ENCODE data around the gene HSPD1.
"Not testable (repeated sequence)": the region's sequence is repeated elsewhere in the genome, so short reads cannot be mapped to it uniquely, and the experiment has no call there.

The HSPD1 gene

DNA sequence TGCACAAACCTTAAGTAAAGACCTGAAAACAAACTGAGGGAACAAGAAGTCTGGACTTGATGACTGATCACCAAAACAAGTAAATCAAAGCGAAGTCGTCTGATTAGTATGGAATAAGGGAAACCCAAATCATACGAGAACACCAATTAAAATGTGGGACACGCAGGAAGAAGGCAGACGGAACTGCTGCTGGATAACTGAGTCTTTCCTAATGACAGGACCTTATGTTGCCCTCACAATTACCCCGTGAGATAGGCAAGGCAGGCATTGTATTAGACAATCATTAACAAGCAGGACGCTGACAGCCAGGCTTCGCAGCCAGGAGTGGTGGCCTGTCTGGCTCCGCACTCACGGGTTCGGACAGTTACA lies 46.9 kb downstream of the HSPD1 start:
- no peak for DNase-seq
- Histone ChIP-seq H3K9me3 (ENCODE audit: insufficient read depth, low read length, severe bottlenecking) (no peaks in the 10 kb centered on the region), H3K27me3 (ENCODE audit: insufficient read depth, low read length, poor library complexity) (no peaks in the 10 kb centered on the region), H3K9ac (ENCODE audit: low read depth, low read length) (peak overlapping the region; percentile 65), H3K79me2 (ENCODE audit: insufficient read depth, low read length) (peaks cover 50% of the 10 kb centered on the region), H3K4me2 (ENCODE audit: insufficient read depth, low read length) (peak overlapping the region; percentile 81), H2AFZ (ENCODE audit: low read depth, low read length) (peak overlapping the region; percentile 84), H3K27ac (ENCODE audit: low read length) (peak overlapping the region; percentile 94), H3K36me3 (ENCODE audit: insufficient read depth, low read length) (no peaks in the 10 kb centered on the region), H3K4me3 (ENCODE audit: low read depth in 1 of 2, low read length in 2 of 2) (peak overlapping the region; percentile 27 to 76), H3K4me1 (ENCODE audit: insufficient read depth, low read length) (peaks cover 37% of the 10 kb centered on the region), H4K20me1 (ENCODE audit: insufficient read depth, low read length) (peaks cover 19% of the 10 kb centered on the region; the same call in 1 of the 2 replicates)
- TF ChIP-seq EZH2 (IDR thresholded peaks at IDR 0.05; ENCODE audit: borderline replicate concordance, low read depth, low read length, severe bottlenecking): no peak
- TF ChIP-seq, protein P1, sequence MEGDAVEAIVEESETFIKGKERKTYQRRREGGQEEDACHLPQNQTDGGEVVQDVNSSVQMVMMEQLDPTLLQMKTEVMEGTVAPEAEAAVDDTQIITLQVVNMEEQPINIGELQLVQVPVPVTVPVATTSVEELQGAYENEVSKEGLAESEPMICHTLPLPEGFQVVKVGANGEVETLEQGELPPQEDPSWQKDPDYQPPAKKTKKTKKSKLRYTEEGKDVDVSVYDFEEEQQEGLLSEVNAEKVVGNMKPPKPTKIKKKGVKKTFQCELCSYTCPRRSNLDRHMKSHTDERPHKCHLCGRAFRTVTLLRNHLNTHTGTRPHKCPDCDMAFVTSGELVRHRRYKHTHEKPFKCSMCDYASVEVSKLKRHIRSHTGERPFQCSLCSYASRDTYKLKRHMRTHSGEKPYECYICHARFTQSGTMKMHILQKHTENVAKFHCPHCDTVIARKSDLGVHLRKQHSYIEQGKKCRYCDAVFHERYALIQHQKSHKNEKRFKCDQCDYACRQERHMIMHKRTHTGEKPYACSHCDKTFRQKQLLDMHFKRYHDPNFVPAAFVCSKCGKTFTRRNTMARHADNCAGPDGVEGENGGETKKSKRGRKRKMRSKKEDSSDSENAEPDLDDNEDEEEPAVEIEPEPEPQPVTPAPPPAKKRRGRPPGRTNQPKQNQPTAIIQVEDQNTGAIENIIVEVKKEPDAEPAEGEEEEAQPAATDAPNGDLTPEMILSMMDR (IDR thresholded peaks at IDR 0.05; ENCODE audit: borderline replicate concordance, extremely low read depth, low read length, poor library complexity, severe bottlenecking): no peak
- ATAC-seq (ENCODE audit: insufficient read depth, low read depth): no peak

DNA sequence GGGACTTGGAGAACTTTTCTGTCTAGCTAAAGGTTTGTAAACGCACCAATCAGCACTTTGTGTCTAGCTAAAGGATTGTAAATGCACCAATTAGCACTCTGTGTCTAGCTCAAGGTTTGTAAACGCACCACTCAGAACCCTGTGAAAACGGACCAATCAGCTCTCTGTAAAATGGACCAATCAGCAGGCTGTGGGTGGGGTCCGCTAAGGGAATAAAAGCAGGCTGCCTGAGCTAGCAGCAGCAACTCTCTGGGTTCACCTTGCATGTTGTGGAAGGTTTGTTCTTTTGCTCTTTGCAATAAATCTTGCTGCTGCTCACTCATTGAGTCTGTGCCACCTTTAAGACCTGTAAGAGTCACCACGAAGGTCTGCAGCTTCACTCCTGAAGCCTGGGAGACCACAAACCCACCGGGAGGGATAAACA lies 48.7 kb downstream of the HSPD1 start:
- not testable (repeated sequence) for H3K9ac ChIP-seq (ENCODE audit: low read depth, low read length); ATAC-seq (ENCODE audit: insufficient read depth, low read depth); H3K27ac ChIP-seq (ENCODE audit: low read length); H3K4me2 ChIP-seq (ENCODE audit: insufficient read depth, low read length); H3K27me3 ChIP-seq (ENCODE audit: insufficient read depth, low read length, poor library complexity); H3K9me3 ChIP-seq (ENCODE audit: insufficient read depth, low read length, severe bottlenecking); H3K36me3 ChIP-seq (ENCODE audit: insufficient read depth, low read length); H3K4me3 ChIP-seq (ENCODE audit: low read depth in 1 of 2, low read length in 2 of 2)
- DNase-seq: peak; percentile 50
- H4K20me1 ChIP-seq (ENCODE audit: insufficient read depth, low read length): peaks cover 14% of the 10 kb centered on the region; the same call in 1 of the 2 replicates
- H2AFZ ChIP-seq (ENCODE audit: low read depth, low read length): peak overlapping the region; percentile 70
- peaks cover 33% of the 10 kb centered on the region for H3K79me2 ChIP-seq (ENCODE audit: insufficient read depth, low read length)
- H3K4me1 ChIP-seq (ENCODE audit: insufficient read depth, low read length): peaks cover 36% of the 10 kb centered on the region

DNA sequence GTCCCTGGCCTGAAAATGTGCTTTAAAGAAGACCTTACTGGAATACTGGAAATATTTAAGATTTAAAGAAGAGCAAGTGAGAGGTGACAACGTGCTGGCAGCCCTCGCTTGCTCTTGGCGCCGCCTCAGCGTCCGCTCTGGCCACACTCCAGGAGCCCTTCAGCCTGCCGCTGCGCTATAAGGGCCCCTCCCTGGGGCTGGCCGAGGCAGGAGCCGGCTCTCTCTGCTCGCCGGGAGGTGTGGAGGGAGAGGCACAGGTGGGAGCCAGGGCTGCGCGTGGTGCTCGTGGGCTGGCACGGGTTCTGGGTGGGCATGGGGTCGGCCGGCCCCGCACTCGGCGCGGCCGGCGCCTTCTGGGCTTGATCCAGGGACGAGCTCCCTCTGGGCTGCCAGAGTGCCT lies 49.2 kb downstream of the HSPD1 start:
- no peak for TF ChIP-seq EZH2 (IDR thresholded peaks at IDR 0.05; ENCODE audit: borderline replicate concordance, low read depth, low read length, severe bottlenecking)
- TF ChIP-seq, protein P1 (IDR thresholded peaks at IDR 0.05; ENCODE audit: borderline replicate concordance, extremely low read depth, low read length, poor library complexity, severe bottlenecking): no peak
- DNase-seq: no peak

DNA sequence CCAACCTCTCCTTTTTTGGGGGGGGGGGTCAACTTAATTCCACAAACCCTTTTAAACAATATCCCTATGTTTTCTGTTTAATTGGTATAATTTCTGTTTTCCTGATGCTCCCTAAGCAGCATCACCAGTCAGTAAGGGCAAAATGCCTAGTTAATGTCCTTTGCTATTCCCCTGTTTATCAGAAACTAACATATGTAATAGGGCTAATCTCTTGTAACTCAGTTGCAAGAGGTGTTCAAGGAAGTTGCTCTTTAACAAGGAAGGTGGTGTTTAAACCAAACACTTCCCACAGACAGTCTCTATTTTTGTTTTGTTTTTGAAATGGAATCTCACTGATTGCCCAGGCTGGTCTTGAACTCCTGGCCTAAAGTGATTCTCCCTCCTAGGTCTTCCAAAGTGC lies 52.8 kb downstream of the HSPD1 start:
- no peaks in the 10 kb centered on the region for H3K79me2 ChIP-seq (ENCODE audit: insufficient read depth, low read length)
- H4K20me1 ChIP-seq (ENCODE audit: insufficient read depth, low read length): no peaks in the 10 kb centered on the region
- H3K27me3 ChIP-seq (ENCODE audit: insufficient read depth, low read length, poor library complexity): no peaks in the 10 kb centered on the region
- TF ChIP-seq, protein P1 (IDR thresholded peaks at IDR 0.05; ENCODE audit: borderline replicate concordance, extremely low read depth, low read length, poor library complexity, severe bottlenecking): no peak
- no peak for TF ChIP-seq EZH2 (IDR thresholded peaks at IDR 0.05; ENCODE audit: borderline replicate concordance, low read depth, low read length, severe bottlenecking)
- H3K4me1 ChIP-seq (ENCODE audit: insufficient read depth, low read length): peaks cover 13% of the 10 kb centered on the region
- no peaks in the 10 kb centered on the region for H3K36me3 ChIP-seq (ENCODE audit: insufficient read depth, low read length)
- no peaks in the 10 kb centered on the region for H3K9me3 ChIP-seq (ENCODE audit: insufficient read depth, low read length, severe bottlenecking)
- no peak for DNase-seq
- H3K4me2 ChIP-seq (ENCODE audit: insufficient read depth, low read length): no peak overlapping the region
- H3K9ac ChIP-seq (ENCODE audit: low read depth, low read length): no peak overlapping the region
- no peak overlapping the region for H3K4me3 ChIP-seq (ENCODE audit: low read depth in 1 of 2, low read length in 2 of 2)
- no peak overlapping the region for H2AFZ ChIP-seq (ENCODE audit: low read depth, low read length)
- H3K27ac ChIP-seq (ENCODE audit: low read length): no peak overlapping the region
- no peak for ATAC-seq (ENCODE audit: insufficient read depth, low read depth)

More for the DNA sequence above, 49.2 kb downstream of the HSPD1 start:
- Histone ChIP-seq H3K79me2 (ENCODE audit: insufficient read depth, low read length) (peaks cover 28% of the 10 kb centered on the region), H3K4me3 (ENCODE audit: low read depth in 1 of 2, low read length in 2 of 2) (no peak overlapping the region), H3K27ac (ENCODE audit: low read length) (no peak overlapping the region), H3K27me3 (ENCODE audit: insufficient read depth, low read length, poor library complexity) (no peaks in the 10 kb centered on the region), H3K36me3 (ENCODE audit: insufficient read depth, low read length) (no peaks in the 10 kb centered on the region), H3K4me1 (ENCODE audit: insufficient read depth, low read length) (peaks cover 32% of the 10 kb centered on the region), H3K4me2 (ENCODE audit: insufficient read depth, low read length) (no peak overlapping the region), H4K20me1 (ENCODE audit: insufficient read depth, low read length) (peaks cover 9% of the 10 kb centered on the region; the same call in 1 of the 2 replicates), H3K9me3 (ENCODE audit: insufficient read depth, low read length, severe bottlenecking) (no peaks in the 10 kb centered on the region), H2AFZ (ENCODE audit: low read depth, low read length) (no peak overlapping the region), H3K9ac (ENCODE audit: low read depth, low read length) (no peak overlapping the region)
- ATAC-seq (ENCODE audit: insufficient read depth, low read depth): no peak

All from DND-41 (cell line).